ENCODE measurements around the gene POC1A. TPM values are rescaled to one million over a fixed set of nuclear protein-coding genes. Genes with fewer than 3 reads are reported as not detected.

POC1A gene
- total RNA-seq, 1 experiment from 2014 or later = 29.0 TPM

DNA sequence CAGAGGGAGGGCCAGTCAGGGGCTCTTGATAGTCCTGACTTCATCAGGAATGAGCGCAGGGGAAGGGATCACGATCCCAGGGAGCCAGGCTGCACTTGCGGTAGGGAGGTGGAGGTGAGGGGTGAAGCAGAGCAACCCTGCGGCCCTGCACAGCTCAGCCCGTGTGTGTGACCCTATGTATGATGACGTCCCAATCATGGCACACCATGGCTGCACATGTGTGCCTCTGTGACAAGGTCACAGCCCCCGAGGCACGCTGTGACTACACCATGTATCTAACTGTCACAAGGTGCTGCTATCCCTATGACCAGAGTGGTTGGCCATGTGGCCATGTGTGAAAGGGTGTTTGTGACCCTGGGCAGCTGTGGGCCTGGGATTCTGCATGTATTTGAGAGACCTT lies 30.5 kb upstream of the POC1A start:
- no peaks in the 10 kb centered on the region for H3K23me2 ChIP-seq (ENCODE audit: insufficient read length, low read depth, low read length, poor library complexity, severe bottlenecking)
- Mint-ChIP-seq H3K9me3 (no peaks in the 10 kb centered on the region), H3K4me3 (no peak overlapping the region), H3K27me3 (ENCODE audit: low read depth) (peaks cover 10% of the 10 kb centered on the region), H3K27ac (no peak overlapping the region), H3K4me1 (peaks cover 7 to 14% of the 10 kb centered on the region in 2 experiments), H3K36me3 (ENCODE audit: insufficient read depth in 1 of 3, low read depth in 3 of 3) (no peaks in the 10 kb centered on the region)
- no peak overlapping the region for H3K56ac ChIP-seq (ENCODE audit: insufficient read length, low read depth, low read length)
- no peaks in the 10 kb centered on the region for H3K79me1 ChIP-seq (ENCODE audit: insufficient read depth, low read depth, low read length, poor library complexity, severe bottlenecking)
- H3K27me3 ChIP-seq (ENCODE audit: insufficient read depth, low read length) = no peaks in the 10 kb centered on the region
- H3K18ac ChIP-seq (ENCODE audit: insufficient read length, low read depth, low read length) = no peak overlapping the region
- no peak overlapping the region for H2BK20ac ChIP-seq (ENCODE audit: low read depth, low read length, poor library complexity, severe bottlenecking)
- H4K20me1 ChIP-seq (ENCODE audit: control insufficient read depth, insufficient read depth, insufficient read length) = no peaks in the 10 kb centered on the region
- no peaks in the 10 kb centered on the region for H3K9me3 ChIP-seq (ENCODE audit: control insufficient read depth, low read depth, low read length)
- no peak overlapping the region for H2BK12ac ChIP-seq (ENCODE audit: insufficient read length, low read depth, low read length)
- H2BK5ac ChIP-seq (ENCODE audit: insufficient read length, low read length) = no peak overlapping the region
- H3K23ac ChIP-seq (ENCODE audit: insufficient read length, low read depth, low read length) = no peak overlapping the region
- DNase-seq = no peak
- H3K4me1 ChIP-seq (ENCODE audit: insufficient read depth, low read length) = no peaks in the 10 kb centered on the region
- no peak overlapping the region for H3T11ph ChIP-seq (ENCODE audit: low read length)
- H3K79me2 ChIP-seq (ENCODE audit: insufficient read depth, low read length) = no peaks in the 10 kb centered on the region
- H3K4me2 ChIP-seq (ENCODE audit: insufficient read depth, insufficient read length, low read length) = no peak overlapping the region
- no peak overlapping the region for H2AFZ ChIP-seq (ENCODE audit: low read length)
- H2AK5ac ChIP-seq (ENCODE audit: insufficient read length, low read length) = no peak overlapping the region
- H3K9ac ChIP-seq (ENCODE audit: extremely low read depth, insufficient read length, low read length) = no peak overlapping the region
- no peak overlapping the region for H3K27ac ChIP-seq (ENCODE audit: insufficient read length, low read depth, low read length)
- H4K91ac ChIP-seq (ENCODE audit: insufficient read length, low read depth, low read length) = no peak overlapping the region
- H2BK120ac ChIP-seq (ENCODE audit: low read depth, low read length, poor library complexity, severe bottlenecking) = no peak overlapping the region
- H3K14ac ChIP-seq (ENCODE audit: insufficient read depth, low read length) = no peak overlapping the region
- no peak overlapping the region for H4K5ac ChIP-seq (ENCODE audit: insufficient read length, low read depth, low read length)
- TF ChIP-seq, protein P1, sequence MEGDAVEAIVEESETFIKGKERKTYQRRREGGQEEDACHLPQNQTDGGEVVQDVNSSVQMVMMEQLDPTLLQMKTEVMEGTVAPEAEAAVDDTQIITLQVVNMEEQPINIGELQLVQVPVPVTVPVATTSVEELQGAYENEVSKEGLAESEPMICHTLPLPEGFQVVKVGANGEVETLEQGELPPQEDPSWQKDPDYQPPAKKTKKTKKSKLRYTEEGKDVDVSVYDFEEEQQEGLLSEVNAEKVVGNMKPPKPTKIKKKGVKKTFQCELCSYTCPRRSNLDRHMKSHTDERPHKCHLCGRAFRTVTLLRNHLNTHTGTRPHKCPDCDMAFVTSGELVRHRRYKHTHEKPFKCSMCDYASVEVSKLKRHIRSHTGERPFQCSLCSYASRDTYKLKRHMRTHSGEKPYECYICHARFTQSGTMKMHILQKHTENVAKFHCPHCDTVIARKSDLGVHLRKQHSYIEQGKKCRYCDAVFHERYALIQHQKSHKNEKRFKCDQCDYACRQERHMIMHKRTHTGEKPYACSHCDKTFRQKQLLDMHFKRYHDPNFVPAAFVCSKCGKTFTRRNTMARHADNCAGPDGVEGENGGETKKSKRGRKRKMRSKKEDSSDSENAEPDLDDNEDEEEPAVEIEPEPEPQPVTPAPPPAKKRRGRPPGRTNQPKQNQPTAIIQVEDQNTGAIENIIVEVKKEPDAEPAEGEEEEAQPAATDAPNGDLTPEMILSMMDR (conservative IDR thresholded peaks at IDR 0.05) = no peak
- WGBS (ENCODE audit: extremely low coverage, insufficient read length, low lambda C conversion rate) = no CpG with 5 or more reads among the region's 8 CpGs
- no peak overlapping the region for H2BK15ac ChIP-seq (ENCODE audit: low read depth, low read length)
- no peak overlapping the region for H3K4ac ChIP-seq (ENCODE audit: low read depth, low read length)
- no peak overlapping the region for H4K8ac ChIP-seq (replicated peaks; ENCODE audit: insufficient read length, low read depth, low read length)

All from H9 (cell line).